Epithelial cell of esophagus (primary cell): Measurements from ENCODE around the gene ICAM3.
A peak's percentile ranks its signal among the peaks of the same experiment; 100 is the strongest.

Experiments used
- DNase-seq: peaks from one replicate; pipeline ENCODE4 v3.0.0; 2010; ENCODE audit warnings: low read depth
- H3K4me3 ChIP-seq: 2 replicates; pipeline ENCODE4 v1.5.1; 2011; ENCODE audit warnings: mild to moderate bottlenecking, low read length, control low read depth
- TF ChIP-seq, protein P1 (sequence below): IDR thresholded peaks from 2 replicates; pipeline ENCODE4 v1.5.1; 2011; ENCODE audit warnings: low read depth, mild to moderate bottlenecking, low read length, control low read depth, inconsistent platforms; ENCODE audit not compliant: insufficient read depth; ENCODE audit errors: missing control alignments

The ICAM3 gene

DNA sequence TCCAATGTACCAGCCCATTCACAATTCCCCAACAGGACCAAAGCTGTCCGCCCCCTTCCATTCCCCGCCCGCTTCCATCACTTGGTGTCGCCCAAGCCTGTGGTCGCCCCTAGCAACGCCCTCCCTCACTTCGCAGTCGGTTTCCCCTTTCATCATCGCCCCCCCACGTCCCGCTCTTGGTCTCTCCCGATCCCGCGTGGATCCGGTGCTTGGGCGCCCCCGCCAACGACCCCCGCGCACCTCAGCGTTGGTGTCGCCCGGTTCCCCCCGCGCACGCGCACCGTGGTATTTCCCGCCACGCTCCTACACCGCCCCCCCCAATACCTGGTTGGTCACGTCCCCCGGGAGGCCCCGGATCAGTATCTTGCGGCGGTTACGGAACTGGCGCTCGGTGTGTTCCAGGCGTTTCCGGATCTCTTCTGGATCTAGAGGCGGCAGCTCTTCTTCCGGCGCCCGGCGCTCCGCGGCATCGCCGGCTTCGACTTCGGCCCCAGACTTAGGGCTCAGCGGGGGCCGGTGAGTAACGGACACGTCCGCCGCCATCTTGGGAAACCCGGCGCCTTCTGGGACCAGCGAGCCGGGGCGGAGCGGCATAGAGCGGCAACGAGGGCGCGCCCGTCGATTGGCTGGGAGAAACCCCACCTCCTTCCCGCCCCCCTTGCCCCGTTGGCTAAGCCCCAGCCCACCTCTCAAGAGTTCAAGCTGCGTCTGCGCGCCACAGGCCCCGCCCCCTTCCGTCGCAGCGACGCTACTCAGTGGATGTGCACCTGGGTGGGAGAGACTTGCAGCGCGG lies 6.3 kb downstream of the ICAM3 start, which contains the start of gene RAVER1:
RAVER1 (minus strand) TSS at position 565 of the 793 bp plus-strand sequence; CDS start at position 543, 22 bp downstream.
- H3K4me3 ChIP-seq = peak within 1 kb of the TSS; percentile 61
- DNase-seq = peak; percentile 99
- TF ChIP-seq, protein P1, sequence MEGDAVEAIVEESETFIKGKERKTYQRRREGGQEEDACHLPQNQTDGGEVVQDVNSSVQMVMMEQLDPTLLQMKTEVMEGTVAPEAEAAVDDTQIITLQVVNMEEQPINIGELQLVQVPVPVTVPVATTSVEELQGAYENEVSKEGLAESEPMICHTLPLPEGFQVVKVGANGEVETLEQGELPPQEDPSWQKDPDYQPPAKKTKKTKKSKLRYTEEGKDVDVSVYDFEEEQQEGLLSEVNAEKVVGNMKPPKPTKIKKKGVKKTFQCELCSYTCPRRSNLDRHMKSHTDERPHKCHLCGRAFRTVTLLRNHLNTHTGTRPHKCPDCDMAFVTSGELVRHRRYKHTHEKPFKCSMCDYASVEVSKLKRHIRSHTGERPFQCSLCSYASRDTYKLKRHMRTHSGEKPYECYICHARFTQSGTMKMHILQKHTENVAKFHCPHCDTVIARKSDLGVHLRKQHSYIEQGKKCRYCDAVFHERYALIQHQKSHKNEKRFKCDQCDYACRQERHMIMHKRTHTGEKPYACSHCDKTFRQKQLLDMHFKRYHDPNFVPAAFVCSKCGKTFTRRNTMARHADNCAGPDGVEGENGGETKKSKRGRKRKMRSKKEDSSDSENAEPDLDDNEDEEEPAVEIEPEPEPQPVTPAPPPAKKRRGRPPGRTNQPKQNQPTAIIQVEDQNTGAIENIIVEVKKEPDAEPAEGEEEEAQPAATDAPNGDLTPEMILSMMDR = no peak

DNA sequence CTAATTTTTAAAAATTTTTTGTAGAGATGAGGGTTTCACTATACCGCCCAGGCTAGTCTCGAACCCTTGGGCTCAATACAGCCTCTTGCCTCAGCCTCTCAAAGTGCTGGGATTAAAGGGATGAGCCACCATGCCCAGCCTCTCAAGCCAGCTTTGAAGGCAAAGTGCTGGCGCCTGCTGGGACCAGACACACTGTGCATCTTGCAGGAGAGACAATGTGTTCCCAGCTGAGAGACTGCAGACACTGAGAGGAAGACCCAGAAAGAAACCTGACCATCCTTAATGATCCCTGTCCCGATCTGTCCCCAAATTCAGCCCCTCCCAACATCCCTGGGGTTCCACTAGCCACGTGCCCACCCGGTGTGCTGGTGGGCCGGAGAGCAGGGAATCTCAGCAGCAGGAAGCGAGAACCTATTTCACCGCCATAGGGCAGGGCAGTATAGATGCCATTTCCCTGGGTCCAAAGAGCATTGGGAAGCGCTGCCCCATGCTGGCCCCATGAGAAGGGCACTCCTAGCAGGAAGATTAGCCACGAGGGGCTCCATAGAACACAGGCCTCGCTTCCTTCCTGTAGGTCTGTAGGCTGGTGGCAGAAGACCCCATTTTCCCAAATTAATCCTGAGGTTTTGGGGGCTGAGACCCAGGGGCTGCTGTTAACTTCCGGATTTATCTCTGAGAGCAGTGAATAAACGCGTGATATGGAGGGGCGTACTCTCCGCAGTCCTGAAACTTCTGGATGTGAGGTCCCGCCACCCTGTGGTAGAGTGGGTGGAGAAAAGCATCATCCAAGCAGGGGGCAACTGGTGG lies 7.1 kb downstream of the ICAM3 start:
- TF ChIP-seq, protein P1 = no peak
- no peak for DNase-seq
- H3K4me3 ChIP-seq = peak overlapping the region; percentile 61

DNA sequence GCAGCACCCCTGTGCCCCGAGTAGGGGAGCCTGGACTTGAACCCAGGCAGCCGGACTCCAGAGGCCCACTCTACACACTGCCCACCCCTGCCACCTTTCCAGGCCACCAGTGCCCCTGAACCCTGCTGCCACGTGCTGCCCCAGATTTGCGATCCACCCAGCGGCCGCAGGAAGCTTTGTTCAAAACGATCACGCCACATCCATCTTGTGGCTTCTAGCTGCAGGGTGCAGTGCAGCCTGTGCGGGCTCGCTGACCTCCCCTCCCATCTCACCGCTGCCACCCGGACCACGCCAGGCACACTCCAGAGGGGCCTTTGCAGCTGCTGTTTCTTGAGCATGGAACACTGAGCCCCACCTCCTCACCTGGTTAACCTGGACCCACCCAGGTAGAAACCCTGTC lies 9.9 kb downstream of the ICAM3 start:
- TF ChIP-seq, protein P1 = no peak

DNA sequence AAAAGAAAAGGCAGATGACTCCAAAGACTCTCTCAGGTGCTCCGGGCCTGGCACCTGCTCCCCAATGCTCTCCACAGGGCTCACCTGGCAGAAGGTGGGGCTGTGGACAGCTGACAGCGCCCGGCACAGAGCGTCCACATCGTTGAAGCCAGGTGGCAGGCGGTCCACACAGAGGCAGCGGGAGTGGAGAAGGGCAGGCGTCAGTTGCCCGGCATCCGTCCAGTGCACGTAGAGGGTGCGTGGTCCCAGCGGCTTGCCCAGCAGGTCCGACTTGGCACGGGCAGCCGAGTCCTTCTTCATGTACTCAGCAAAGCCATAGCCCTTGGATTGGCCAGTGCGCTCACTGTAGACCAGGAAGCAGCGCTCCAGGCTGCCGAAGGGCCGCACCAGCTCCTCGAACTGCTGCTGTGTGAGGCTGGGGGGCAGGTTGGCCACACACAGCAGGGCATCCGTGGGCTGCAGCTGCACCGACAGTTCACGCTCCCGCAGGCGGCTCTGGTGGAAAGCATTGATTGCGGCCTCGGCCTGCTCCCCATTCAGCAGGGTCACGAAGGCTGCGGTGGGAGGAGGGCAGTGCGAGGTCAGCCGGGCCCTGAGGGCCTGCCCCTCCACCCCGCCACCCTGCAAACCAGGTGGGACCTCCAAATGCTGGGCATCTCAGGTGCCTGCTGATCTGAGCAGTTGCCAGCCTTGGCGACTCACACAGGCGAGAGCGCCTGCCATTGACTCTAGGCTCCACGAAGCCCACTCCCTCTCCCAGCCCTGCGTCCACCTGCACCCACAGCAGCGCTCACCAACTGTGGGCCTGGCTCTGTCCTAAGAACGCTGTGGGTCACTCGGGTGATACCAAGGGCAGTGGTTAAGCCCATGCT lies 10.6 kb downstream of the ICAM3 start:
- H3K4me3 ChIP-seq = no peak overlapping the region
- TF ChIP-seq, protein P1 = no peak
- DNase-seq = no peak

More for the DNA sequence above, 9.9 kb downstream of the ICAM3 start:
- H3K4me3 ChIP-seq = no peak overlapping the region
- no peak for DNase-seq

DNA sequence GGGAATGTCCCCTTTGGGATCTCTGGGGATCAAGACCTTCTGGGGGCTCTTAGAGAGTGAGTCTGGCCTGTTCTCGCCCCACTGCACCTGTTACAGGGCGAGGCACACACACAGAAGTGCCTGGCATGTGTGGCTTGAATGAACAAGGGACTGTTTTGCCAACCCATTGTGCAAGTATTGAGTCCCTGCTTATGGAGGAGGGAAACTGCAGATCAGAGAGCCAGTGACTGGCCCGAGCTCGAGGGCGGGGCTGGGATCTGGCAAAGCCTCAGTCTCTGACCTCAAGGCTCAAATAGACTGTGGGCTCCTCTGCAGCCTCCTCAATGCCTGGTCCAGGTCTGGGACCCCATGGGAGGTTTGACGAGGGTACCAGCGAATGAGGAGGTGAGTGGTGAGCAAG lies 11.6 kb downstream of the ICAM3 start:
- no peak overlapping the region for H3K4me3 ChIP-seq
- DNase-seq = no peak
- TF ChIP-seq, protein P1 = no peak

- H3K4me3 ChIP-seq = no peak overlapping the region
- no peak for DNase-seq
- TF ChIP-seq, protein P1 = no peak
Observed at GRCh38 chr19:10325732-10326131, 13.7 kb downstream of the ICAM3 start.
